ENCODE data around the gene TAF15. TPM values are rescaled to one million over a fixed set of nuclear protein-coding genes. Genes with fewer than 3 reads are reported as not detected.

The TAF15 gene
- total RNA-seq, 2 donors from 2014 or later, result 153 to 165 TPM

DNA sequence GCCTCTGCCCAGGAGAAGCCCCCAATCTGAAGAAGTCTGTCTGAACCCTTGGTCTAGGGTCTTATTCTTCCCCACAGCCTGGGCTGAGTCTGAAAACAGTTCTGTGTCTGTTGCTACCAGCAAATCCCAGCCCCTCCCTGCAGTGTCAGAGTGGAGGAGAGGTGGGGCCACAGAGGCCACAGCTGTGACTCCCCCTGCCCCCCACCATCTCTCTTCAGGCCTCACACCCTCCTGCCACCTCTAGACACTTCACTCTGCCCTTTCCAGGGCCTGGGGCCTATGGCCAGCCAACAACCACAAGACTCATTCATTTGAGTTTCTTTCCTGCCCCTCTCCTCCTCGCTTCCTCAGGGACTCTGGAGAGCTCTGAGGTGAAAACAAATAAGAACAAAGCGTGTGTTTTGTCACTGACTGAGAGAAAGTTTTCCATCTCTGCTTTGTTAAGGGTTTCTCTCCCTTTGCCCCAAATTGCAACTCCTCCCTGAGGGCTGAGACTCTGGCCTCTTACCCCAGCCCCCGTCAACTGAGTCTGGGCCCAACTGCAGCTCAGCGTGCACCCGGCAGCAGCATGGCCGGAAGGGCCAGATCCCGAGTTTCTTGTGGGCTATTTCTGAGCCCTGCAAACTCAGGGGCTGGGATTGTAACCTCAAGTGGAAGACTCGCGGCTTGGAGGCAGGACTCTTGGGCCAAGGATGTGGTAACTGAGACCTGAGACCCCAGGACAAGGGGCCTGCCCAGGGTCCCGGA lies 35.4 kb upstream of the TAF15 start:
- no peak for ATAC-seq
- no peak overlapping the region for H3K27ac Mint-ChIP-seq
- no peaks in the 10 kb centered on the region for H3K9me3 ChIP-seq (ENCODE audit: control insufficient read depth, low read length, poor library complexity, severe bottlenecking)
- no peaks in the 10 kb centered on the region for H3K36me3 Mint-ChIP-seq (ENCODE audit: low read depth)
- H3K27me3 Mint-ChIP-seq, result peaks cover 38% of the 10 kb centered on the region
- no peak overlapping the region for H3K4me3 Mint-ChIP-seq
- DNase-seq, result no peak
- H3K4me1 Mint-ChIP-seq, result peaks cover 2% of the 10 kb centered on the region

DNA sequence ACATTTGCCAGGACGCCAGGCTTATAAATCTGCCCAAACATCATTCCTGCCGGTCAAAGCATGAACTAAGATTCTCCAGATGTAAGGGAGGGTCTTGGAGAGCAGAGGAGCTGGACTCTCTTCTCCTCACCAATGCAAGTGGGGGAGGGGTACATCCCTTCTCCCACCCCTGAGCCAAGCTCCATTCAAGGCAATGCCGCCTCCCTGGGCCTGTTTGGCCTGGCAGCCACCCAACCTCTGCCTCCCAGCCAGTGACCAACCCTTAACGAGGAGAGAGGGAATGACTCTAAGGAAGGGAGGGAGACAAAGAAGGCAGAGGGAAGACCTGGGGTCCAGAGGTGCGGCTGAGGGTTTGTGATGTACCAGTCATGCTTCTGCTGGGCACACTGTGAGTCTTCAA lies 34.8 kb upstream of the TAF15 start:
- no peaks in the 10 kb centered on the region for H3K9me3 ChIP-seq (ENCODE audit: control insufficient read depth, low read length, poor library complexity, severe bottlenecking)
- peaks cover 40% of the 10 kb centered on the region for H3K27me3 Mint-ChIP-seq
- no peak overlapping the region for H3K4me3 Mint-ChIP-seq
- H3K4me1 Mint-ChIP-seq, result no peaks in the 10 kb centered on the region
- no peaks in the 10 kb centered on the region for H3K36me3 Mint-ChIP-seq (ENCODE audit: low read depth)
- ATAC-seq (no peak), DNase-seq (no peak)
- no peak overlapping the region for H3K27ac Mint-ChIP-seq

DNA sequence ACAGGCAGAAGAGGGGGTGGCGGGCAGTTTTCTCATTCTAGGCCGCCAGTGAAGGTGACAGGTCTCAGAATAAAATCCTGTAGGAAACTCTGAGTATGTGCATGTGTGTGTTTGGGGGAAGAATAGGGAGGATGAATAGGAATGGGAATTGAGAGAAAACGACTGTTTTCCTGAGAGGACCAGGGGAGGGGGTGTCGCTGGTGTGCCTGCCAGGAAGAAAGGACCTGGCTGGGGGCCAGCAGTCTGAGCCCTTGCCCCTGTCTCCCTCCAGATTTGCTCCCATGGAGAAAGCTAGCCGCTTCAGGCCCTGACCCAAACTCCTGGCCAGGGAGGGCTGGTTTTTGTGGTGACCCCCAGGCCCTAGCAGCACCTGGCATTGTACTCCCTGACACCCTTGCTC lies 34.2 kb upstream of the TAF15 start:
- Mint-ChIP-seq H3K36me3 (ENCODE audit: low read depth) (no peaks in the 10 kb centered on the region), H3K4me3 (no peak overlapping the region), H3K27me3 (peaks cover 40% of the 10 kb centered on the region), H3K27ac (no peak overlapping the region), H3K4me1 (no peaks in the 10 kb centered on the region)
- DNase-seq (no peak), ATAC-seq (no peak)
- H3K9me3 ChIP-seq (ENCODE audit: control insufficient read depth, low read length, poor library complexity, severe bottlenecking), result no peaks in the 10 kb centered on the region

DNA sequence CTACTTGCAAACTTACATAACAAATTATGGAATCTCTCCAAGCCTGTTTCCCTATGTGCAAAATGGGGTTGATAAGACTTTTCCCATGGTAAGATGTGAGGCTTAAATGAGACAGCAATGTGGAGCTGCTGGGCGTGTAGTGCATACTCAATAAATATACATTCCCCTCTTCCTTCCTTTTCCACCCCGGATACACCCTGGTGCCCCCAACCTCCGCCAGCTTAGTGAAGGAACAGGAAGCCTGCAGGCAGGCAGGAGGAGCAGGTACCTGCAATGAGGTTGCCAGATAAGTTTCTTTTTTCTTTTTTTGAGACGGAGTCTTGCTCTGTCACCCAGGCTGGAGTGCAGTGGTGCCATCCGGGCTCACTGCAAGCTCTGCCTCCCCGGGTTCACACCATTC lies 33.7 kb upstream of the TAF15 start:
- Mint-ChIP-seq H3K27ac (no peak overlapping the region), H3K4me1 (no peaks in the 10 kb centered on the region), H3K27me3 (peaks cover 42% of the 10 kb centered on the region), H3K4me3 (no peak overlapping the region), H3K36me3 (ENCODE audit: low read depth) (no peaks in the 10 kb centered on the region)
- no peaks in the 10 kb centered on the region for H3K9me3 ChIP-seq (ENCODE audit: control insufficient read depth, low read length, poor library complexity, severe bottlenecking)
- ATAC-seq (no peak), DNase-seq (no peak)

DNA sequence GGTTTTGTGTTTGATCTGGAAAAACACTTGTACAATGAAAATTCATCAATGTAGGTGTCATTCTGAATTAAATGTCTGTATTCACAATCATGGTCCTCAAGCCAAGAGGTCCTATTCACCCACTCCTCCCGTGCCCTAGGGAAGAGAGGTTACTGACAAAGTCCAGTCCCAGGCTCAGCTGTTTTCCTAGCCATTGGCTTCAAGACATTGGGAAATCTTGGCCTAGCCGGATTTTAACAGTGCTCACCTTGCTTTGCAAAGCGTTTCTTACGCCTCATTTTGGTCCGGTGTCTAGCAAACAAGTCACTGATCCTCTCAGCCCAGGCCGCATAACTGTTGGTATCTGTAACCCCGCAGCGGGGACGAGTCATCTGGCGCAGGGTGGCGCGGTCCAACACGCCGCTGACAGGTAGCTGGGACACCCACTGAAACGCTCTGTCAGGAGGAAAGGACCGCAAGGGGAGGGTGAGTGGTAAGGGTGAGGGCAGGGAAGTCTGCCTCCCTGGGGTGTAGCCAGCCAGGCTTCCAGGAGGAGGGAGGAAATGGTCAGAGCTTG lies 30.6 kb upstream of the TAF15 start:
- H3K9me3 ChIP-seq (ENCODE audit: control insufficient read depth, low read length, poor library complexity, severe bottlenecking), result no peaks in the 10 kb centered on the region
- no peak for DNase-seq
- H3K27ac Mint-ChIP-seq, result no peak overlapping the region
- peaks cover 3% of the 10 kb centered on the region for H3K4me1 Mint-ChIP-seq
- H3K27me3 Mint-ChIP-seq, result peaks cover 47% of the 10 kb centered on the region
- H3K4me3 Mint-ChIP-seq, result no peak overlapping the region
- ATAC-seq, result no peak
- peaks cover 3% of the 10 kb centered on the region for H3K36me3 Mint-ChIP-seq (ENCODE audit: low read depth)

DNA sequence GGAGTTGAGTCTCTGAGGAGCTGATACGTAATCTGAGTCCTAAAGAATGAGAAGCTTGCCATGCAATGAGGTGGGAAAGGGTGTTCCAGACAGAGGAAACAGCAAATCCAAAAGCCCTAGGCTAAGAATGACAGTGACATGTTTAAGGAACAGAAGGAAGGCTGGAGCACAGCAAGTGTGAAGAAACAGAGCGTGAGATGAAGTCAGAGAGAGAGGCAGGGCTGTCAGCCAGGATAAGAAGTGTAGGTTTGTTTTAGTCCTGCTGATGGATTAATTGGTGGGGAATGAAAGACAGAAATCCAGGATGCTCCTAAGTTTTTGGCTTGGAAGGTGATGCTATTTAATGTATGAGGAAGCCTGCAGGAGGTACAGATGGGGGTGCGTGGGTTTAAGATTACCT lies 28.3 kb upstream of the TAF15 start:
- no peak overlapping the region for H3K4me3 Mint-ChIP-seq
- no peak for DNase-seq

DNA sequence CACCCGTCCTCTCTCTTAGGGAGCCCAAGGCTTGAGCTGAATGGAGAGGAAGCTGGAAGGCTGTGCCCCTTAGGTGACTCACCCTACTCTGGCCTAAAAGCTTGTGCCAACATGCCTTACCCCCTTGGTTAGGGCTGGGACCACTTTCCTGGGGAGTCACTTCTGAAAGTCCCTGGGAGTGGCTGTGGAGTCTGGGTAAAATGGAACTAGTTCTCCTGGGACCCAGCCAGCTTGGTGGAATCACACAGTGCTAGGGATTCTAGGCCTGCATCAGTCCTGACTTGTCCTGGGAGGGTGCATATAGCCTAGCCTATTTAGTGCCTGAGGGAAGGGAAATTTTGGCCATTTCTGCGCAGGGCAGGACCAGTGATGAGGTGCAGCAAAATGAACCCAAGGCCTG lies 24.4 kb upstream of the TAF15 start:
- no peak overlapping the region for H3K27ac Mint-ChIP-seq
- no peaks in the 10 kb centered on the region for H3K9me3 ChIP-seq (ENCODE audit: control insufficient read depth, low read length, poor library complexity, severe bottlenecking)

More for the DNA sequence above, 28.3 kb upstream of the TAF15 start:
- Mint-ChIP-seq H3K4me1 (peaks cover 3% of the 10 kb centered on the region), H3K36me3 (ENCODE audit: low read depth) (peaks cover 3% of the 10 kb centered on the region), H3K27me3 (peaks cover 38% of the 10 kb centered on the region), H3K27ac (no peak overlapping the region)
- no peaks in the 10 kb centered on the region for H3K9me3 ChIP-seq (ENCODE audit: control insufficient read depth, low read length, poor library complexity, severe bottlenecking)
- ATAC-seq, result no peak

DNA sequence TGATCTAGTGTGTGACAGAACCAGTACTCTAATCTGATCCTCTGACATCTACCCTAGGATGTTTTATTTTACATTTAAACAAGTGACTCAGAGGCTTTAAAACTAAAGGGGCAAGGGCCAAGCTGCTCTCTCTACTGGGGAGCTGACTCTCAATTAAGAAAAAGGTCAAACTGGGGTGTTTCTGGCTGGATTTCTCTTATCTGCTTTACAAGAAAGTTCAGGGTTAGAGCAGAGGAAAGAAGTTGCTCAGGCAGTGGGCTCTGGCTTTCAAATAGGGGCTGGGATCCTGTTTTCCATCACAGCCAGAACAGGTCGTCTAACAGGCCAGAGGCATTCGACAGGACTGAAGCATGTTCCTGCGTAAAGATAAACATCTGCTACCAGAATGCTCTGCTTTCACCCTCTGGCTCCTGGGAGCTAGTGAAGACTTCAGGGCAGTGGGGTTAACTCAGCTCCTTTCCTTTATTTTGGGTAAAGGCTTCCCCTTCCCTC lies 22.3 kb upstream of the TAF15 start:
- no peaks in the 10 kb centered on the region for H3K36me3 Mint-ChIP-seq (ENCODE audit: low read depth)
- H3K4me1 Mint-ChIP-seq, result peaks cover 4% of the 10 kb centered on the region
- no peaks in the 10 kb centered on the region for H3K9me3 ChIP-seq (ENCODE audit: control insufficient read depth, low read length, poor library complexity, severe bottlenecking)
- DNase-seq, result no peak
- H3K4me3 Mint-ChIP-seq, result no peak overlapping the region
- no peak for ATAC-seq
- peaks cover 29% of the 10 kb centered on the region for H3K27me3 Mint-ChIP-seq
- no peak overlapping the region for H3K27ac Mint-ChIP-seq

More for the DNA sequence above, 24.4 kb upstream of the TAF15 start:
- no peak overlapping the region for H3K4me3 Mint-ChIP-seq
- peaks cover 7% of the 10 kb centered on the region for H3K4me1 Mint-ChIP-seq
- ATAC-seq, result no peak
- H3K27me3 Mint-ChIP-seq, result peaks cover 41% of the 10 kb centered on the region
- H3K36me3 Mint-ChIP-seq (ENCODE audit: low read depth), result peaks cover 3% of the 10 kb centered on the region
- no peak for DNase-seq

DNA sequence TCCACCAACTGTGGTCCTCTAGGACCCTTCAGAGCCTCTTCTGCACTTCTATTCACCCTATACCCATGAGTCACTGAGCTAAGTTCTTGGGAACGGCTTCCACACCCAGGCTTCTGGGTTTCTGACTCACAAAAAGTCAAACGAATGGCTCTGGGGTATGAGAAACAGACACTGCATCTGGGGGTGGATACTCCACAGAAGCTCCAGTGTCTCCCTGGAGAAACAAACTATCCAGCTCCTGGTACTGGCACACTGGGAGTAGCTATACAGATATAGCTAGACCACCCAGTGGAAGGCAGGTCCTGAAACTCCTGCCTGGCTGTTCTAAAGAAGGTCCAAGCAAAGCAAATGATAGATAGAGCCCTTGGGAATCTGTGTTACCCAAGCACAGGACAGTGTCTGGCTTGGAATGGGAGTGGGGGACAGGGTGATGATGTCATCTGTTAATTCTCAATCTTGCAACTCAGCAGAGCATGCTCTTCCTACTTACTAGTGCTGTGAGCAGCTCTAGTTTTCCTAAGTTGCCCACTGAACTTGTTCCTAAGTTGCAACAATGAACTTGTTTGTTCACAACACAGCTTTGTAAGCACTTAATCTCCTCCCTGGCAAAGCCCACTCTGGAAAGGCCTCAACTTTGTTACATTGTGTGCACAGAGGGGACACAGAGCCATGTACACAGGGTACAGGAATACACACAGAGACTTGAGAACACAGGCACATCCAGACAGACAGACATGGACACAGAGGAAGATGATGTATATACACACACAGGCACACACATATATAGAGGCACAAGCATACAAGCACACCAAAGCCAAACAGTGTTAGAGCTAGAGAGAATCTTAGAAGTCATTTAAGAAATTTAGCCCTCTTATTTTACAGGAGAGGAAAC lies 20.6 kb upstream of the TAF15 start:
- peaks cover 4% of the 10 kb centered on the region for H3K4me1 Mint-ChIP-seq
- H3K4me3 Mint-ChIP-seq, result no peak overlapping the region
- ATAC-seq (no peak), DNase-seq (no peak)
- H3K27ac Mint-ChIP-seq, result no peak overlapping the region
- H3K27me3 Mint-ChIP-seq, result peaks cover 41% of the 10 kb centered on the region
- no peaks in the 10 kb centered on the region for H3K36me3 Mint-ChIP-seq (ENCODE audit: low read depth)
- H3K9me3 ChIP-seq (ENCODE audit: control insufficient read depth, low read length, poor library complexity, severe bottlenecking), result no peaks in the 10 kb centered on the region

DNA sequence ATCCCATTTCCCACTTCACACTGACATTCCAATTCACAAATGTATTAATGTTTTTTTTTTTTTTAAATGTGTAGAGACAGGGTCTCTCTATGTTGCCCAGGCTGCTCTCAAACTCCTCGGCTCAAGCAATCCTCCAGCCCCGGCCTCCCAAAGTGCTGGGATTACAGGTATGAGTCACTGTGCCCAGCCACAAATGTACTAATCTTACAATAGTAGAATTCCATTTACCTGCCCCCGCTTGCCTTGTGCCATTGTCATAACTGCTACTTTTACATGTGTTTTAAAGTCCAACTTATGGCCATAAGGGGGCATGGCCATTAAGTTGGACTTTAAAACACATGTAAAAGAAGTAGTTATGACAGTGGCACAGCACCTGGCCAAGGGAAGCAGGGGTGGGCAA lies 18.4 kb upstream of the TAF15 start:
- Mint-ChIP-seq H3K27me3 (peaks cover 50% of the 10 kb centered on the region), H3K36me3 (ENCODE audit: low read depth) (no peaks in the 10 kb centered on the region), H3K4me1 (peaks cover 4% of the 10 kb centered on the region), H3K27ac (no peak overlapping the region), H3K4me3 (no peak overlapping the region)
- no peak for DNase-seq
- ATAC-seq, result no peak
- H3K9me3 ChIP-seq (ENCODE audit: control insufficient read depth, low read length, poor library complexity, severe bottlenecking), result no peaks in the 10 kb centered on the region

DNA sequence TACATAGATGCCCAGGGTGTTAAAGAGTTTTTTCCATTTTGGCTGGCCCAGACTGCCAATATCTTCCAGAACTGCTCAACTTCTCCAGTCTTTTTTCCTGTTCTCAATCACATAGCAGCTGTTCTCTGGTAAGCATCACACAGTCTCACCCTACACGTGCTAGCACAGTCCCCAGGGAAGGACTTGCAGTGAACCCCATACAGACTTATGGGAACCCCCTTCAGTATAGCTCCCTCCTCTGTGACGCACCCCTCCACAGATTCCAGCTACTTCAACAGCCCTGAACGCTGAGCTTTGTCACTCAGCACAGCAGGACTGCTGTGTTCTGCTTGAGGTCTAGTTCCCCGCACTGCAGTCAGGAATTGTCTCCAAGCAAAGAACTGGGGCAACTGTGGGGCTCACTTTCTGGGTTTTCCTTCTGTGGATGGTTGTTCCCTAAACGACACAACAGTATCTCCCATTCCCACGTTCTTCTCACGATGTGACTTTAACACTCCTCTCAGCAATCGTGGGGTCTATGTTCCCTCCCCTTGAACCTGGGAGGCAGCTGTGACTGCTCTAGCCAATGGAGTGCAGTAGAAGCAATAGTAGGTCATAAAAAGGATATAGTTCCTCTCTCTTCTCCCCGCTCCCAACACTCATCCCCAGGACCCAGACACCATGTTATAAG lies 17.5 kb upstream of the TAF15 start:
- no peak overlapping the region for H3K4me3 Mint-ChIP-seq
- peaks cover 52% of the 10 kb centered on the region for H3K27me3 Mint-ChIP-seq
- peaks cover 4% of the 10 kb centered on the region for H3K4me1 Mint-ChIP-seq
- DNase-seq, result no peak
- H3K9me3 ChIP-seq (ENCODE audit: control insufficient read depth, low read length, poor library complexity, severe bottlenecking), result no peaks in the 10 kb centered on the region
- no peaks in the 10 kb centered on the region for H3K36me3 Mint-ChIP-seq (ENCODE audit: low read depth)
- ATAC-seq, result no peak
- no peak overlapping the region for H3K27ac Mint-ChIP-seq

DNA sequence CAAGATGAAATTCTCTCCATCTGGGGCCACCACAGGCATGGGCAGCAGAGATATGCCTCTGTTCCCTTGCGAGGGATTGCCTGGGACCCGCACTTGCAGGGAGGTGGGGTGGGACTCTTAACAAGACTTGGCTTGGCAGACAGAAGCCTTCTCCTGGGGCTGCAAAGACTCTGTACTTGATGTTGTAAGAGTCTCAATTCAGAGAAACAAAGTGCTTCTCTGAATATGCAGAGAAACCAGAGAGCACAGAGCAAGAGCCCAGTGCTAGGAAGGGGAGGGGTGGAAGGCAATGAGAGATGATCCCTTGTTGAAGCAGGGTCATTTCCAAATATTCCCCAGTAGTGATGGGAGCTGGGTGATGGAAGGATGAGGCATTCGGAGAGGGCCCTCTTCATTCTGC lies 16.0 kb upstream of the TAF15 start:
- H3K4me1 Mint-ChIP-seq, result peaks cover 4% of the 10 kb centered on the region
- ATAC-seq (no peak), DNase-seq (no peak)
- H3K4me3 Mint-ChIP-seq, result peak overlapping the region; percentile 25
- H3K27ac Mint-ChIP-seq, result no peak overlapping the region
- H3K27me3 Mint-ChIP-seq, result peaks cover 51% of the 10 kb centered on the region
- no peaks in the 10 kb centered on the region for H3K36me3 Mint-ChIP-seq (ENCODE audit: low read depth)
- H3K9me3 ChIP-seq (ENCODE audit: control insufficient read depth, low read length, poor library complexity, severe bottlenecking), result no peaks in the 10 kb centered on the region
